ENCODE data around the gene ABT1.

GRCh38 chr6:26569433-26569764 lies 27.4 kb upstream of the ABT1 start:
- TF ChIP-seq CTCF (conservative IDR thresholded peaks at IDR 0.05 in 1 of 2, IDR thresholded peaks at IDR 0.05 in 1 of 2; ENCODE audit: low read depth in 1 of 2, low read length in 2 of 2) (no peak), EZH2 (IDR thresholded peaks at IDR 0.05; ENCODE audit: low read length, missing control alignments) (no peak)

All from fibroblast of lung (primary cell).